ENCODE data around the gene HAUS5.

GRCh38 chr19:35601971-35602370, 10.6 kb upstream of the HAUS5 start:
- TF ChIP-seq CTCF (IDR thresholded peaks at IDR 0.05): no peak
- TF ChIP-seq POLR2A (IDR thresholded peaks at IDR 0.05): no peak
